Lung (tissue), 12 donors: ENCODE results near the gene TNFRSF8. TPM values are rescaled to one million over a fixed set of nuclear protein-coding genes. Genes with fewer than 3 reads are reported as not detected.

Experiments used
- ATAC-seq: fragments of 200-7000 bp; cut with Tn5 transposase; one replicate; pipeline ENCODE4 v1.9.1; 2020; ENCODE audit warnings: moderate number of reproducible peaks; ENCODE audit not compliant: insufficient read depth, low FRiP score
- DNase-seq, 3 donors: peaks; one replicate each; pipeline ENCODE4 v3.0.0-alpha.2; 2013 to 2017
- H3K27ac ChIP-seq, 2 donors: one replicate each; pipeline ENCODE4 v1.5.1; 2013; ENCODE audit warnings: mild to moderate bottlenecking in 2 of 2, moderate library complexity in 2 of 2, control low read depth in 1 of 2, inconsistent platforms in 1 of 2, low read depth in 1 of 2, low read length in 1 of 2
- H3K27me3 ChIP-seq, 3 donors: one replicate each; pipeline ENCODE4 v1.5.1; 2013; ENCODE audit warnings: low read length in 2 of 3; ENCODE audit not compliant: control insufficient read depth in 3 of 3, insufficient read depth in 3 of 3
- H3K36me3 ChIP-seq, 4 donors: one replicate each; pipeline ENCODE4 v1.5.1; 2013; ENCODE audit warnings: low read length in 4 of 4, mild to moderate bottlenecking in 1 of 4, moderate library complexity in 1 of 4; ENCODE audit not compliant: control insufficient read depth in 4 of 4, insufficient read depth in 4 of 4
- H3K4me1 ChIP-seq, 5 donors: one replicate each; pipeline ENCODE4 v1.5.1; 2013; ENCODE audit warnings: low read length in 5 of 5, mild to moderate bottlenecking in 2 of 5, moderate library complexity in 1 of 5; ENCODE audit not compliant: control insufficient read depth in 5 of 5, insufficient read depth in 5 of 5
- H3K4me3 ChIP-seq: one replicate; pipeline ENCODE4 v1.5.1; 2013; ENCODE audit warnings: mild to moderate bottlenecking, control low read depth, moderate library complexity
- H3K9ac ChIP-seq, 2 donors: one replicate each; pipeline ENCODE4 v1.5.1; 2013; ENCODE audit warnings: low read length in 2 of 2, control low read depth in 1 of 2; ENCODE audit not compliant: insufficient read depth in 1 of 2
- H3K9me3 ChIP-seq, 4 donors: one replicate each; pipeline ENCODE4 v1.5.1; 2013; ENCODE audit warnings: low read length in 3 of 4, mild to moderate bottlenecking in 1 of 4, moderate library complexity in 1 of 4; ENCODE audit not compliant: control insufficient read depth in 4 of 4, insufficient read depth in 3 of 4
- CTCF ChIP-seq: IDR thresholded peaks from 2 replicates; pipeline ENCODE4 v1.5.1; 2012; ENCODE audit warnings: mild to moderate bottlenecking; ENCODE audit errors: control extremely low read depth, extremely low read depth
- WGBS, 2 donors: extraction: QIAGEN DNeasy Blood & Tissue Kit; methylation state at CpG; one replicate each; pipeline ENCODE4 v1.1.7; 2013; 5-methylcytosine and 5-hydroxymethylcytosine counted together
- polyA plus RNA-seq, 2 donors: library from polyadenylated mRNA; stranded (reverse); fragments of 200-250 nt; gene quantifications; one replicate each; pipeline ENCODE4 v1.2.1, GENCODE V29; 2013
- total RNA-seq, 2 donors: library from RNA; depleted of rRNA in 1 of 2; stranded (reverse); fragments of >200 nt in 1 of 2; gene quantifications; one replicate each; pipeline ENCODE4 v1.2.1, GENCODE V29; 2014 to 2021
- donor health status: control.
- donor health status: control.
- donor health status: Bipolar disorder and iron deficiency.
- donor health status: healthy.
- donor health status: DM: yes; HTN: yes; CAD: no.

The TNFRSF8 gene
- total and polyA plus RNA-seq, 4 donors: 1.6 to 5.3 (median 2.1) TPM

- H3K27me3 ChIP-seq: peaks cover 0 to 2% (median 0%) of the 10 kb centered on the region in 3 donors
- H3K4me3 ChIP-seq: no peak overlapping the region
- peaks cover 4 to 22% (median 9%) of the 10 kb centered on the region in 5 donors for H3K4me1 ChIP-seq
- no peaks in the 10 kb centered on the region for H3K36me3 ChIP-seq
- no peak overlapping the region for H3K9ac ChIP-seq
- ATAC-seq: no peak
- no peak for DNase-seq
- 67 to 77% methylated on average over 2 of the region's 2 CpGs for WGBS, 2 donors
- TF ChIP-seq CTCF: no peak
- peak overlapping the region; percentile 52 to 82 for H3K27ac ChIP-seq
- no peaks in the 10 kb centered on the region for H3K9me3 ChIP-seq
Measured at GRCh38 chr1:12161324-12161661, 98.2 kb downstream of the TNFRSF8 start.

GRCh38 chr1:12161662-12162458, 98.8 kb downstream of the TNFRSF8 start:
- Histone ChIP-seq H3K27me3 (peaks cover 0 to 2% (median 0%) of the 10 kb centered on the region in 3 donors), H3K9ac (no peak overlapping the region), H3K4me3 (no peak overlapping the region), H3K27ac (peak overlapping the region; percentile 52 to 82), H3K9me3 (no peaks in the 10 kb centered on the region), H3K36me3 (no peaks in the 10 kb centered on the region), H3K4me1 (peaks cover 4 to 22% (median 9%) of the 10 kb centered on the region in 5 donors)
- WGBS, 2 donors: 18 to 22% methylated on average over 9 of the region's 9 CpGs
- DNase-seq (peak; percentile 56 to 81 (median 66)), ATAC-seq (peak; percentile 89)
- no peak for TF ChIP-seq CTCF

GRCh38 chr1:12162459-12163137, 99.5 kb downstream of the TNFRSF8 start:
- Histone ChIP-seq H3K9me3 (no peaks in the 10 kb centered on the region), H3K9ac (no peak overlapping the region), H3K4me1 (peaks cover 4 to 28% (median 11%) of the 10 kb centered on the region in 5 donors), H3K27me3 (peaks cover 0 to 5% (median 0%) of the 10 kb centered on the region in 3 donors), H3K36me3 (no peaks in the 10 kb centered on the region), H3K27ac (peak overlapping the region in 1 of 2 donors; percentile 82), H3K4me3 (no peak overlapping the region)
- no peak for DNase-seq
- no peak for TF ChIP-seq CTCF
- 93 to 95% methylated on average over 11 of the region's 11 CpGs for WGBS, 2 donors
- ATAC-seq: no peak
